T-helper 1 cell (primary cell): Measurements from ENCODE around the gene USP34.

Source experiments
- DNase-seq, 5 donors: peaks; one replicate each; pipeline ENCODE4 v3.0.0-alpha.2; 2012 to 2020

USP34 gene

DNA sequence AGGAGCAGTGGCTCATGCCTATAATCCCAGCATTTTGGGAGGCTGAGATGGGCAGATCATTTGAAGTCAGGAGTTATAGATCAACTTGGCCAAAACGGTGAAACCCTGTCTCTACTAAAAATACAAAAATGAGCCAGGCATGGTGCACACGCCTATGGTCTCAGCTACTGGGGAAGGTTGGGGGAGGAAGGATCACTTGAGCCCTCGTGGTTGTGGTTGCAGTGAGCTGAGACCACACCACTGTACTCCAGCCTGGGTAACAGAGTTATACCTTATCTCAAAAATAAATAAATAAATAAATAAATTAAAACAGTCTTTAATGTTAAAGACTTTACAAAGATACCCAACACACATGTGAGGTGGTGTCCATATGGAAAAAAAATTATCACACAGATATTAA, 174.9 kb downstream of the USP34 start:
- DNase-seq, result no peak

DNA sequence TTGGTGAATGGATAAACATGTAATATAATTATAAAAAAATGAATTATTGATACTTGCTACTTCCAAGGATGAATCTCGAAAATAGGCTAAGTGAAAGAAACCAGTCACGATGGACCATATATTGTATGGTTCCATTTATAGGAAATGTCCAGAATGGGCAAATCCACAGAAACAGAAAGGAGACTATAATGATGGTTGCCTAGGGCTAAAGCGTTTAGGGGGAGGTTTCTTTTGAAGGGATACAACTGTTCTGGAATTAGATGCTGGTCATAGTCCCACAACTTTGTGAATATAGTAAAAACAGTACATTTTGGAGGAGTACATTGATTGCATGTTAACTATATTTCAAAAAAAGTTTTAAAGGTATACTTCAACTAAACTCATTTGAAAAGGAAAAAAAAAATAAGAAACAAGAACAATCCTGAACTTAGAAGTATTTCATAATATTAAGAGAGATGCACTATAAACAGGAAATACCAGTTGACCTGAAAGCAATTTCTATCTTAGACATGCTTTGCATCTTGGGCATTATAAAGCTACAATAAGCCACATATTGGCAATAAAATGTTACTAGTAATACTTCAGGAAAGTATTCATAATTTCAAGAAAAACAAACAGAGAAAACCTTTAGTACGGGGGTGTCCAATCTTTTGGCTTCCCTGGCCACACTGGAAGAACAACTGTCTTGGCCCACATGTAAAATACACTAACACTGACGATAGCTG, 178.9 kb downstream of the USP34 start:
- DNase-seq, result no peak

DNA sequence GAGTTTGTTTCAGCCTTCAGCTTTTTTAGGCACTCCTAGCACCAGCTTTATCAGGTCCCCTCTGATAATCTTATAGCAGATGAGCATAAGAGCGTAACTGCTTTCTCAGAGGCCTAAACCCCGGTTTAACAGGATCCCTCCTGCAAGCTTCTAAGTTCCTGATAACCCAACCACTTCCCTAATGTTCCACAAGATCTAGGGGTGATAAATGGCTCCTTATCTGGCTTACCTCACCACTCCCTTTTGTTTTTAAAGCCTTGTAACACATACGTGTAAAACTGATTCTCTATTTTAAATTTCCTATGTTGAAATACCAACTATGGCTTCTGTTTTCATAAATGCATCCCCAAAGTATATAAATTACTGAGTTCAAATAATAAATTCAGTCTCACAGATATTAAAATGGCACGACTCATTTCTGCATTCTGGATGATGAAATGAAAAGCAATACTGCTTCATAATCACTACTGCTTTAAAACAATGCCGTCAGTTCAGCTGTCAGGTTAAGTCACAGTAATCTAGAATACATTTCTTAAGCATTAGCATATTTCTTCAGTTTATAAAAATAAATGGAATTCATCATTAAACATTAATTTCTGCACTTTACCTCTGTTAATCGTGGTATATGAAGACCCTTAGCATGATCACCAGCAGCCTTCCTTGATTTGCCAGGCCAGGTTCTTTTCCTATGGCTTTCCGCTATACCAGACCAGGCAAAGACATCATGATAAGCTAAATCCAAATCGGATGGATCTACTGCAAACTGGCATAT, 182.6 kb downstream of the USP34 start:
- no peak for DNase-seq

DNA sequence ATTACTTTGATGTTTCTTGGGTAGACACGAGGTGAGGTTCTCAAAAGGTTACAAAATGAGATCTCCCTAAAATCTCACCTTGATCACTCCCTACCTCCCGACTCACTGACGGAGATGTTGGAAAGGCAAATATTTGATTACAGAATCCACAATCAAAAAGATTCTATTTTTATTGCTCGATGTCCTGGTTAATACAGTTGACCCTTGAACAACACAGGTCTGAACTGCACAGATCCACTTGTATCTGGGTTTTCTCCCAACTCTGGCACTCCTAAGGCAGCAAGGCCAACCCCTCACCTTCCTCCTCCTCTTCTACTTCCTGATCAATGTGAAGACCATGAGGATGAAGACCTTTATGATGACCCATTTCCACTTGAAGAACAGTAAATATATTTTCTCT, 183.6 kb downstream of the USP34 start:
- no peak for DNase-seq

DNA sequence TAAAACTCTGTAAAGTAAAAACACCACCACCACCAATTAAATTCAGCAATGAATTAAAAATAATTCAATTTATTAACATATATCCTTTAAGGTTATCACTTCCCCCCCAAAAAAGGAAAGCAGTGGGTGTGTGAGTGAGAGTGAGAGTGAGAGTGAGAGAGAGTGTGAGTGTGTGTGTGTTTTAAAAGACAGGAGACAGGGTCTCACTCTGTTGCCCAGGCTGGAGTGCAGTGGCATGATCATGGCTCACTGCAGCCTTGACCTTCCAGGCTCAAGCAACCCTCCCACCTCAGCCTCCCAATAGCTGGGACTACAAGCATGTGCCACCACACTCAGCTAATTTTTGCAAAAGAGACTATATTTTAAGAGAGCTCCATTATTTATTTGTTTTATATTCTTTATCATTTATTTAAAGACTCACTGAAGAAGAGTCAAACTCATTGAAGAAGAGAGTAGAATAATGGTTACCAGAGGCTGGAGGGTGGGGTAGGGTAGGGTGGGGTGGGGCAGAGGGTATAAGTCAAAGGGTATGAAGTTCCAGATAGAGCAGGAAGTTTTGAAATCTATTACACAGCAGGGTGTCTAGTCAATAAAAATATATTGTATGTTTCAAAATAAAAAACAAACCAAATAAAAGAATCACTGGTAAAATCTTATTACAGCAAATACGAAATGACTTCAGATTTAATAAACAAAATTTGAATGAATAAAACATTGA, 187.3 kb downstream of the USP34 start:
- no peak for DNase-seq

DNA sequence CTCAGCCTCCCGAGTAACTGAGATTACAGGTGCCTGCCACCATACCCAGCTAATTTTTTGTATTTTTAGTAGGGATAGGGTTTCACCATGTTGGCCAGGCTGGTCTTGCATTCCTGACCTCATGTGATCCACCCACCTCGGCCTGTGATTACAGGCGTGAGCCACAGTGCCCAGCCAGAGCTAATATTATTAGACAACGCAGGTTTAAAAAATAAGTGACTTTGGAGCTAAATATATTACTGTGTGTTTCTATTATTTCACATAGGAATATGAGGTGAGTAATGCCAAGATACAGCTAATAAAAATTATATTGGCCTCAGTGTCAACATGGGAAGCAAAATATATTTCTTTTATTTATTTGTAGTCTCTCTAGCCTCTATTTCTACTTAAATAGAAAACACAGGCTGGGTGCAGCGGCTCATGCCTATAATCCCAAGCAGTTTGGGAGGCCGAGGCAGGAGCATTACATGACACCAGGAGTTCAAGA, 188.7 kb downstream of the USP34 start:
- no peak for DNase-seq

DNA sequence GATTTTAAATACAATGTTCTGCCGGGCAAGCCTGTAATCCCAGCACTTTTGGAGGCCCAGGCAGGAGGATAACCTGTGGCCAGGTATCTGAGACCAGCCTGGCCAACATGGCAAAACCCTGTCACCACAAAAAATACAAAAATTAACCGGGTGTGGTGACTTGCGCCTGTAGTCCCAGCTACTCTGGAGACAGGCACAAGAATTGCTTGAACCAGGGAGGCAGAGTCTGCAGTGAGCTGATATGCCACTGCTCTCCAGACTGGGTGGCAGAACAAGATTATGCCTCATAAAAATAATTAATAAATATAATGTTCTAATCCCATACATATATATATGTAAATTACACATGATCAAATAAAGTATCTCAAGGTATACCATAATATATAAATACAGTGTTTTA, 189.6 kb downstream of the USP34 start:
- no peak for DNase-seq

DNA sequence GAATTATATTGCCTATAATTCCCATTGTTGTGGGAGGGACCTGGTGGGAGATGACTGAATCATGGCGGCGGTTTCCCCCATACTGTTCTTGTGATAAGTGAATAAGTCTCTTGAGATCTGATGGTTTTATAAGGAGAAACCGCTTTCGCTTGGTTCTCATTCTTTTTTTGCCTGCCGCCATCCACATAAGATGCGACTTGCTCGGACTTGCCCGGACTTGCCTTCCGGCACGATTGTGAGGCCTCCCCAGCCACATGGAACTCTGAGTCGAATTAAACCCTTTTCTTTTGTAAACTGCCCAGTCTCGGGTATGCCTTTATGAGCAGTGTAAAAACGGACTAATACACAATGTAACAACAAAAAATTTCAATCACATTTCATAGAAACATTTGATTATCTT, 193.1 kb downstream of the USP34 start:
- DNase-seq, result no peak

DNA sequence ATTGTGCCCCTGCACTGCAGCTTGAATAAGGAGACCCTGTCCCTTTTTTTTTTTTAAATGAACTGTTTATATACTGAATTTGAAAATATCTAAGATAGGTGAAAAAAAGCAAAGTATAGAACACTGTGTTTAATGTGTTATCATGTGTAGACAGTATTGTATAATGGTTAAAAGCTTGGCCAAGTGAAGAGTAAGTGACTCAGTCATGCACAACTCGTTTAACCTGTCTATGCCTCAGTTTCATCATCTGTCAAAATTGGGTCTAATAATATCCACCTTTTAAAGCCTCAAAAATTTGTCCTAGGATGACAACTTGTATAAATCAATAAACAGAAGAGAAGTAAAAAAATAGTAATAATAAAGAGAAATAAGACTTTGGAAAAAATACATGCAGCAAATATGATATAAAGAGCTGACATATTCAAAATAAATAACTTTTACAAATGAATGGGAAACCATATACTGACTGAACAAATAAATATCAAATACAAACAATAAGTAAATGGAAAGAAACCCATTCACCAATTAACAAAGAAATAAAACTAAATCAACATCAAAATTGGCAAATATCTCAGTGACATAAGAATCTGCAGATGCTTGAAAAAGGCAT, 195.2 kb downstream of the USP34 start:
- no peak for DNase-seq

DNA sequence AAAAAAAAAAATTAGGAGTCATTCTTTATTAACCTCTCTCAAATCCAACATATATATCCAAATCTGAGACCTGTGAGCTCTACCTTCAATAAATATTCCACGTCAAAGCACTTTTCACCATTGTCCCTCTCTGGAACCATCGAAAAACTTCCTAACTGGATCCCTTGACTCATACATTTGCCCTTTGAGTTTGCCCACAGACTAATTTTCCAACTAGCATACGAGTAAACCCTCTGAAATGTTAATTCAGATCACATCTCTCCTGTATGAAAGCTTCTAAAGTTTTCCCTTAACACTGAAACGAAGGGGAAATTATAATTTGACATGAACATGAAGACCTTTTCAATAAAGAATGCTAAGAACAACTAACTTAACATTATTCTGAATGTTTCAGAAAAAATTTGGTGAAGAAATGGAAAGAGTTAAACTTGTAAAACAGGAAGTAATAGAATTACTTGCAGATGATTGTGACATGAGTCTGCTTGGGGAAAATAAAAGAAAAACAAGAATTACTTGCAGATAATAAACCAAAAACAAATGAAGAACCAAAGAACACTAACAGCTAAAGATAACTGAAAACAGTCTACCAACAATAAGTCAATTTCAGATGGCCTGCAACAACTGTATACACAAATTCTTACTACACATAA, 198.3 kb downstream of the USP34 start:
- DNase-seq, result no peak

DNA sequence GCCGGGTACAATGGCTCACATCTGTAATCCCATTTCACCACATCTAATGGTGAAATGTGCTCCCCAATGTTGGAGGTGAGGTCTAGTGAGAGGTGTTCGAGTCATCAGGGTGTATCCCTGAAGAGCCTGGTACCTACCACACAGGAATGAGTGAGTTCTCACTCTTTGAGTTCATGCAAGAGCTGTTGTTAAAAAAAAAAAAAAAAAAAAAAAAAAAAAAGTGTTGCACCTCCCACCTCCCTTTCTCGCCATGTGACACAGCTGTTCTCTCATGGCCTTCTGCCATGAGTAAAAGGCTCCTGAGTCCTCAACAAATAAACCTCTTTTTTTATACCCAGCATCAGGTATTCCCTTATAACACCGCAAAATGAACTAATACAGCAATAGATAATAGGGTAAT, 202.6 kb downstream of the USP34 start:
- DNase-seq, result no peak

DNA sequence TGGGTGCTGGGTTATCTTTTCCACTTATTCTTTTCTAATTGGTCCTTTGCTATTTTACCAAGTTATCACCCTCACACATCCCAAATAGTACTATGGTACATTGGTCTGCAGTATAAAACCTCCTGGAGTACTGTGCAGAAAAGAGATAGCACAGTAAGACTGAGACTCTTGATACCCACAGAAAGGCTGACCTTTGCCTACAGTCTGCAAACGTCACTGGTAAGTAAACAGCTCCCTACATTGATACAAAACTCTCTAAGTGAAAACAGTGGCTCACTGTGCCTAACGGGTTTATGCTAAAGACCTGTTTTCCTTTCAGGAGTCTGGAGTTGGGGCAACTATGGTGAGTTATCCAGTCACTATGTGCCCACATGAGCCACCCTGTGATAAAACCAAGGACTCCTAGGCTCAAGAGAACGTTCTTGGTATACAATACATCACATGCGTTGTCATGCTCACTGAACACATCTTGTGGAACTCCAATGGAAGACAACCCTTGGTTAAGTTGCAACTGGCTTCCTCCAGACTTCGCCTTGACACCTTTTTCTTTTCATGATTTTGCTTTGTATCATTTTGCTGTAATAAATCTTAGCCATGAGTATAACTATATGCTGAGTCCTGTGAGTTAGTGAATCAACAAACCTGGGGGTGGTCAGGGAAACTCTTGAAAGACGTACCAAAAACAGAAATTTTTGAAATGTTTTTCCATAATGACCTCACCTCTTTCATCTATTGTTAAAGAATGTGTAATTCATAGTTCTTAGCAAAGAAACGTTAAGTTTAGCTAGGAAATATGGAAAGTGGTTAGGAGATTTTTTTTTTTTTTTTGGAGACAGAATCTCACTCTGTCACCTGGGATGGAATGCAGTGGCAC, 204.0 kb downstream of the USP34 start:
- DNase-seq, result no peak

DNA sequence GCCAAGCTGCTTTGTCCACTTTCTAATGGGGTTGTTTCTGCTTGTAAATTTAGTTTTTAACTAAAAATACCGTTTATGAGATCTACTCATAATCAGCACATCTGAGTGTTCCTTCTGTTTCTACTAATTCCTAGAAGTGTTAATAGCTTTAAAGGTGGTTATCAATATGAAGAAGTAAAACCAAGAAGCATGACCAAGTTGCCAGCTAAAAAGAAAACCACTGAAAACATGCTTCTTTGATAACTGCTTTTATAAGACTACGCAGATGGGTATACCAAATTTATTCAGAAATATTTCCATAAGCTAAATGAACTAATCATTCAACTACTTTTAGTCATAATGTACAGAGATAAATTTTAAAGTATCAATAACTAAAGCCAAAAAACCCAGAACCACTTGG, 207.1 kb downstream of the USP34 start:
- DNase-seq, result peak in 1 of 5 donors; percentile 24

DNA sequence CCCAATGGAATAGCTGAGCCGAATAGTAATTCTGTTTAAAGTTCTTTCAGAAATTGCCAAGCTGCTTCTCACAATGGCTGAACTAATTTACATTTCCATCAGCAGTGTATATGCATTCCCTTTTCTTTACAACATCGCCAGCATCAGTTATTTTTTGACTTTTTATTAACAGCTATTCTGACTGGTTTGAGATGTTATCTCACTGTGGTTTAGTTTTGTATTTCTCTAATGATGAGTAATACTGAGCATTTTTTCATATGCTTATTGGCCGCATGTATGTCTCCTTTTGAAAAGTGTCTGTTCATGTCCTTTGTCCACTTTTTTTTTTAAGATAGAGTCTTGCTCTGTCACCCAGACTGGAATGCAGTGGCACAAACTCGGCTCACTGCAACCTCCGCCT, 208.2 kb downstream of the USP34 start:
- DNase-seq, result peak in 1 of 5 donors; percentile 27

DNA sequence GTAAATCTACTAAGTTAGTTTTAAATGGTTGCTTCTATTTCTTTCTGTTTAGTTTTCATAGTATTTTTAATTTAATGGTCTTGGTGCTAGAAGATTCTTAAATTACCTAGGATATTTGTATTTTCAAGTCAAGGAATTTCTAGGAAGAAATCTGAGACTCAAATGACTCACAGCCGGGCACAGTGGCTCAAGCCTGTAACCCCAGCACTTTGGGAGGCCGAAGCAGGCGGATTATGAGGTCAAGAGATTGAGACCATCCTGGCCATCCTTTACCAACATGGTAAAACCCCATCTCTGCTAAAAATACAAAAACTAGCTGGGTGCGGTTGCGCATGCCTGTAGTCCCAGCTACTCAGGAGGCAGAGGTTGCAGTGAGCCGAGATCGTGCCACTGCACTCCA, 213.4 kb downstream of the USP34 start:
- DNase-seq, result no peak

DNA sequence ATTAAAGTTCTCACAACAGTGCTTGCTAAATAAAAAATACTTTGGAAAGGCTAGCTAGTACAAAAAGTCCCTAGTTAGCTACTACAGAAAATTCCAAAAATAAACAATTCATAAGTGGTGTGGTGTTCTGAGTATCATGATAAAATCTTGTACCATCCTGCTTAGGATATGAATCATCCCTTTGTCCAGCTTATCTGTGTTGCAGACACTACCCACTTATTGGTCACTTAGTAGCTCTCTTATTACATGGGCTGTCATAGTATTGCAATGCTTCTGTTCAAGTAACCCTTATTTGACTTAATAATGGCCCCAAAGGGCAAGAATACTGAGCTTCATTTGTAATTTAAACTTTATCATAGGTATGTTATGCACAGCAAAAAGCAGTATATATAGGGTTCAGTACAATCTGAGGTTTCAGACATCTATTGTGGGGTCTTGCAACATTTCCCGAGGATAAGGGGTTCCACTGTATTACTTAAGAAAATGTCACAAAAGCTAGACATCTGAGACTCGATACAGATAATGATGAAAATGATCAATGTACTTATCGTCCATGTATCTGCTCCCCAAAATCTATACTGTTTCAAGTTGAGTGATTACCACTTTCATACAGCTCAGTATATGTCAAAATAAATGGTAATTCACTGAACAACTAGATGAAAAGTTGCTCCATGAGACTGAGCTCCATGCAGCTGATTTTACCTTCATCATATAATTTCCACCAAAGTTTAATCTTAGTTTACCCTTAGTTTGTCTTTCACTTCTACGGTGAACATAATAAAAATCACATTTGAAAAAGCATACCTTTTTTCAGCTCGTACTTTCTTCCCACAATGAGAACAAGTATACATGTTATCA, 215.1 kb downstream of the USP34 start:
- DNase-seq, result no peak

DNA sequence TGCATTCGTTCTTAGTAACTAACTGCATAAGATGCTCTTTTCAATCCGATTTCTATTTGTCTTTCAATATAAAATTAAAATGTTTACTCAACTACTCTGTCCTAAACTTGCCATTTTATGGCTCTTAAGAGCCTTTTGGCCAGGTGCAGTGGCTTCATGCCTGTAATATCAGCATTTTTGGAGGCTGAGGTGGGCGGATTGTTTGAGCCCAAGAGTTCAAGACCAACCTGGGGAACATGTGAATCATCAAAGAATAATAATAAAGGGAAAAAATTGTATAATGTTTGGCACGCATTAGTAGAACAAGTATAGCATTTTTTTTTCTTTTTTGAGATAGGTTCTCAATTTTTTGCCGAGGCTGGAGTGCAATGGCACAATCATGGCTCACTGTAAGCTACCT, 216.4 kb downstream of the USP34 start:
- no peak for DNase-seq

DNA sequence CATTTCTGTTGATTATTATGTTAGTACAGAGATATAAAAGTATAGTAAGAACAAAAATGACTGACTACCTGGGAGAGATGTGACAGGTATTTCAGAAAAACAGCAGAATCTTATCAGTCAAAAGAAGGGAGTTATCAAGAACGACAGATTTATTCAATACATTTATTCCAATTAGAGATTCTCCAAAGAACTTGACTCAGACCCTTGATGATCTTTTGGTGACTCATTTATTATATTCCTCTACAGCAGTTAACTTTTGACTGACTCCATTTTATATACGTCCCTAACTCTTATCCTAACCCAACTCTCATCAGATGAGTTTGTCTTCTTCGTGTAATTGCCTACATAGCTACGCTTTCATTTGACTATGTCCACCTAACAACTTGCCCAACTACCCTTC, 217.8 kb downstream of the USP34 start:
- DNase-seq, result no peak

DNA sequence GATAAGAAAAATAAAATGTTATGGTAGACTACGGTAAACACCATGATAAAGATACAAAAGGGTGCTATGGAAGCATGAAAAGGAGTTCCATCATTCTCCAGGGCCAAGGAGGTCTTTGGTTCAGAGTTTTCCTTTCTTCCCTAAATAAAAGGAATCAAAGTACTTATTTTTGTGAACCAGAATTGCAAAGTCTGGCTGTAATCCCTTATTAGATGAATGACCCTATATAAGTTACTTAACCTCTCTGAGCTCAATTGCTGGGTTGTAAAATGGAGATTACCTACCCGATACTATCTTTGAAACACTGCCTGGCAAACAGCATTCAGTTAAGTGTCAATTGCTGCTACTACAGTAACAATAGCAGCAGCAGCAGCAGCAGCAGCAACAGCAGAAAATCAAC, 218.9 kb downstream of the USP34 start:
- no peak for DNase-seq

DNA sequence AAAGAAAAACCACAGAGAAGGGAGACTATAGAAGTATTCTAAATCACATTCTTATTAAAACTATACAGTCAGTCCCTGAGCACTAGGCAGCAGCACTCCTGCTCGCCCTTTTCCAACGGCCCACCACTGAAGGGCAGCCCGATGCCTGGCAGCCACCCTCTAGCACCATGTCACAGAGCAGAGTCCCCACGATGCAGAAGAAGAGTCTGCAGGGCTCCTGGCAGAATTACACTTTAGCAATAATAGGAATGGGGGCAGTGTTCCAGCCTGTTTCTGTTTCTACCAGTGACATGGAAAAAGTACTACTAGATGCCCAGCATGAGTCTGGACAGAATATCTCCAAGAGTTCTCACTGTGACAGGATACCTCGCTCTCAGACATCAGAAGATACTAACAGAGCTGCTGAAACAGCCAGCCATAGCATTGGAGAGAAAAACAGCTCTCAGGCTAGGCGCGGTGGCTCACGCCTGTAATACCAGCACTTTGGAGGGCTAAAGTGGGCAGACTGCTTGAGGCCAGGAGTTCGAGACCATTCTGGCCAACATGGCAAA, 221.3 kb downstream of the USP34 start:
- DNase-seq, result no peak
